HEK293T (cell line): ENCODE data around the gene SQSTM1.

ENCODE experiments used
- CTCF ChIA-PET: fragments of 350-600 bp; formaldehyde crosslinking; extraction: SDS; loops from one replicate; lab custom pipeline; 2021; ENCODE audit warnings: antibody characterized with exemption, inconsistent platforms; lab: Yijun Ruan, JAX
- POLR2A ChIA-PET: fragments of 350-600 bp; formaldehyde crosslinking; extraction: SDS; loops from one replicate; lab custom pipeline; 2020; ENCODE audit warnings: antibody characterized with exemption, inconsistent platforms; lab: Yijun Ruan, JAX
- DNase-seq: peaks from one replicate; pipeline ENCODE4 v3.0.0; 2012; ENCODE audit warnings: mixed read lengths; ENCODE audit errors: extremely low spot score
- ARNT ChIP-seq: fragments of 450-650 bp; IDR thresholded peaks from 2 replicates; pipeline ENCODE4 v1.6.1; 2017; ENCODE audit warnings: mild to moderate bottlenecking
- BHLHE40 ChIP-seq: fragments of 450-650 bp; IDR thresholded peaks from 2 replicates; pipeline ENCODE4 v1.6.1; 2016; ENCODE audit warnings: mild to moderate bottlenecking, moderate library complexity, borderline replicate concordance
- CTBP1 ChIP-seq: fragments of 450-650 bp; IDR thresholded peaks from 2 replicates; pipeline ENCODE4 v1.6.1; 2016; ENCODE audit warnings: borderline replicate concordance
- ELF4 ChIP-seq: fragments of 450-650 bp; IDR thresholded peaks from 2 replicates; pipeline ENCODE4 v1.6.1; 2017; ENCODE audit warnings: antibody characterized with exemption
- FOXA1 ChIP-seq: fragments of 450-650 bp; IDR thresholded peaks from 2 replicates; pipeline ENCODE4 v1.6.1; 2016; ENCODE audit warnings: mild to moderate bottlenecking
- FOXK2 ChIP-seq: fragments of 450-650 bp; IDR thresholded peaks from 2 replicates; pipeline ENCODE4 v1.6.1; 2016; ENCODE audit warnings: mild to moderate bottlenecking
- FOXM1 ChIP-seq: fragments of 450-650 bp; IDR thresholded peaks from 2 replicates; pipeline ENCODE4 v1.6.1; 2017; ENCODE audit warnings: mild to moderate bottlenecking, borderline replicate concordance
- HDGF ChIP-seq: fragments of 450-650 bp; IDR thresholded peaks from 2 replicates; pipeline ENCODE4 v1.6.1; 2017; ENCODE audit warnings: antibody characterized with exemption, borderline replicate concordance
- L3MBTL2 ChIP-seq: fragments of 450-650 bp; conservative IDR thresholded peaks from 2 replicates; pipeline ENCODE4 v1.6.1; 2016; ENCODE audit warnings: mild to moderate bottlenecking
- LEF1 ChIP-seq: fragments of 450-650 bp; IDR thresholded peaks from 2 replicates; pipeline ENCODE4 v1.6.1; 2017; ENCODE audit warnings: mild to moderate bottlenecking, borderline replicate concordance
- NFRKB ChIP-seq: fragments of 450-650 bp; IDR thresholded peaks from 2 replicates; pipeline ENCODE4 v1.6.1; 2016; ENCODE audit warnings: mild to moderate bottlenecking, moderate library complexity
- SP1 ChIP-seq: fragments of 450-650 bp; IDR thresholded peaks from 2 replicates; pipeline ENCODE4 v1.6.1; 2017
- SUZ12 ChIP-seq: fragments of 450-650 bp; IDR thresholded peaks from 2 replicates; pipeline ENCODE4 v1.6.1; 2016; ENCODE audit warnings: mild to moderate bottlenecking
- TARDBP ChIP-seq: fragments of 450-650 bp; IDR thresholded peaks from 2 replicates; pipeline ENCODE4 v1.6.1; 2016
- ZNF384 ChIP-seq: fragments of 450-650 bp; IDR thresholded peaks from 2 replicates; pipeline ENCODE4 v1.6.1; 2016
- TF ChIP-seq, protein P1 (sequence below): fragments of 450-650 bp; IDR thresholded peaks from 2 replicates; pipeline ENCODE4 v1.6.1; 2016

SQSTM1 gene

DNA sequence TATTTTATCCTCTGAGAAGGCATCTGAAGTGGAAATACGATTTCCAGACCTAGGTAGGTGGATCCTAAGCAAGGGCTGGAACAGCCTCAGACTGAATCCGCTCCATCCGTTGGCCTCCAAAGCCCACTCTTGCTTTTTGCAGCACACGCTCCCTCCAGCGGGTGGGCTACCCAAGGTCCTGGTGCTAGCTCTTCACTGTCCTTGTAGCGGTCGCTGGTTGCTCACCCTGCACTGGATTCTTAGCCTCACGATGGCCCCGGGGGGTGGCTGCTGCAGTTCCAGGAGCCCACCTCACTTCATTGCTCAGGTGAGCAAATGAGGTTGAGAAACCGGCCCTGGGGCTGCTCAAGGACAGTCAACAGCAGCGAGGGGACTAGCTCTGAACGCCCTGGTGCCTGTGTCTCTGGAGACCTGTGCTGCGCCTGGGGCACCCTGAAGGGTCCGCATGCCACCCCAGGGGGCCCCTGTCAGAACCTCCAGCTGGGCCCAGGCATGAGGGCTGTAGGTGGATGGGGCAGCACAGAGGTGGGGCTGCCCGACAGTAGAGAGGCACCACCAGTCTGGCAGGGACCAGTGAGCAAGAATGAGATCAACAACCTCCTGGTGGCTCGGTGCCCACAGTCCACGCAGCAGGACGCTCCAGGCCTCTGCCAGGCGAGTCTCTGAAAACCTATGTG is 18.4 kb upstream of the SQSTM1 start:
- no peak for DNase-seq
- CTCF ChIA-PET = interaction anchor here (0.6 to 1.2 kb wide), 14 partner anchors 9 to 289 kb away, joined by 3 to 11 read pairs (median 4); partner anchors contain the start of gene MAML1

DNA sequence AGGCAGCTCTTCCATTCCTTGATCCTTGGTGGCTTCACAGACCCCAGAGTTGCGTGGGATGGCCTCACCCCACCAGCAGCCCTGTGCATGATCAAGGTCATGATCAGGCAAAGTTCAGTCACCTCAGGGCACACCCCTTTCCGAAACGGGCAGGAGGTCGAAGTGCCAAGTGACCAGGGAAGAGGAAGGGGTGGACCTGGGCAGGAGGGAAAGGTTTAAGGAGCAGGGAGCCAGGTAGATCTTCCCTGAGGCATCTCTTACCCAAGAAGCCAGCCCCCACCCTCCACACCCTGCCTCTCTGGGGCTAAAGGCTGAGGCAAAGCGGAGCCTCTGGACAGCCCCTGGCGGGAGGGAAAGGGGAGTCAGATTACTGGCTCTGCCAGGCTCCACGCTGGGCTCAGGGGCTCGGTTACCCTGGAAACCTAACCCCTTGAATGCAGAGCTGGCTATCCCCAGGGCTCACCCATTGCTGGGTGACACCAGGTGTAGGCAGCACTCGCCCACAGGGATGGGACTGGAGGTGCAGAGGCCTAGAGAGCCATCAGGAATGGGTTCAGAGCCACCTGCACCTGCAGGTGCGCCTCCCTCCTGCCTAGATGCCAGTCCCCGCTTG is 17.6 kb upstream of the SQSTM1 start:
- CTCF ChIA-PET = interaction anchor here (0.6 kb wide), 1 partner anchor 40 kb away, joined by 3 read pairs; no protein-coding TSS in a partner anchor
- DNase-seq = no peak
- TF ChIP-seq ZNF384 (no peak), NFRKB (no peak), FOXM1 (no peak), HDGF (no peak), CTBP1 (no peak), SUZ12 (no peak), LEF1 (no peak), ELF4 (no peak)
- TF ChIP-seq, protein P1, sequence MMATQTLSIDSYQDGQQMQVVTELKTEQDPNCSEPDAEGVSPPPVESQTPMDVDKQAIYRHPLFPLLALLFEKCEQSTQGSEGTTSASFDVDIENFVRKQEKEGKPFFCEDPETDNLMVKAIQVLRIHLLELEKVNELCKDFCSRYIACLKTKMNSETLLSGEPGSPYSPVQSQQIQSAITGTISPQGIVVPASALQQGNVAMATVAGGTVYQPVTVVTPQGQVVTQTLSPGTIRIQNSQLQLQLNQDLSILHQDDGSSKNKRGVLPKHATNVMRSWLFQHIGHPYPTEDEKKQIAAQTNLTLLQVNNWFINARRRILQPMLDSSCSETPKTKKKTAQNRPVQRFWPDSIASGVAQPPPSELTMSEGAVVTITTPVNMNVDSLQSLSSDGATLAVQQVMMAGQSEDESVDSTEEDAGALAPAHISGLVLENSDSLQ = no peak
- POLR2A ChIA-PET = interaction anchor here (1.4 to 1.5 kb wide), 2 partner anchors 8 to 17 kb away, joined by 4 to 5 read pairs; partner anchors contain the start of gene SQSTM1

More for the DNA sequence above, 18.4 kb upstream of the SQSTM1 start:
- no peak for TF ChIP-seq FOXK2
- TF ChIP-seq SUZ12 = no peak
- no peak for TF ChIP-seq TARDBP
- TF ChIP-seq NFRKB = no peak
- TF ChIP-seq HDGF = no peak
- TF ChIP-seq FOXM1 = no peak
- TF ChIP-seq ARNT = no peak
- POLR2A ChIA-PET = interaction anchor here (1.0 to 1.4 kb wide), 4 partner anchors 9 to 25 kb away, joined by 3 to 5 read pairs (median 4); partner anchors contain the start of gene SQSTM1

DNA sequence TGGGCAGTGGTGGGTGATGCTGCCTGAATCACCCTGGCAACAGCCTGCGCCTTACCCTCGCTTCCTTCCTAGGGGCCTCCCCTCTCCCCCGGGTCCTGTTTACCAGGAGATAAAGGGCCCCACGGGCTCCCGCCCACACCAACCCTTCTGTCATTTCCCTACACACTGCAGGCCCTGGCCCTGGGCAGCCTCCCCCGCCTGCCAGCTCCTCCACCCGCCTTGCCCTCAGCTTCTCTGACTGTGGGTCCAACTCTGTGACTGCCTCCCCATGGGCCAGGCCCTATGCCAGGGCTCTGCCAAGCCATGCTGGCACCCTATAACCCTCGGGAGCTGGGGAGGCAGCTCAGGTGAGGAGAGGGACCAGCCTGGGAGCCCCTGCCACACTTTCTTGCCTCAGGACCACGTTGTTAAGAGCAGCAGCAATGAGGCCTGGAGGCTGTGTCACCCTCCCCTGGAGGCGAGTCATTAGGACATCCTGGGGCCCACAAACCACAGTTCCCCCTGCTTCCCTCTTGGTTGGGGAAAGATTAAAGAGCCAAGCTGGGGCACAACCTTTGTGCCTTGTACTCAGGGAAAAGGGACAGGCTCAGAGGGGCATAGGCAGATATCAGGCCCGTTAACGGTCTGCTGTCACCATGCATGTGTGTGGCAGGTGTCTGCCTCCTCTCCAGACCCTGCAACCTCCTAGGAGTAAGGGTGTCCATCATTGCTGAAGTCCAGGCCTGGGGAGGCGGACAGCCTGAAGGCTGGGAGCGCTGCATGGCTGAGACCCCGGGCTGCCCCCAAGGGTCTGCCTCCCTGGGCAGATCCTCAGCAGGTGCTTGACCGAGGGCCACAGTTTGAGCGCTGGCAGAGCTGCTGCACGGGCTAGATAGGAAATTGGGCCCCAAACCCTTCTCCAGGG is 16.8 kb upstream of the SQSTM1 start:
- ChIA-PET CTCF (interaction anchor here (0.6 kb wide), 1 partner anchor 41 kb away, joined by 3 read pairs; no protein-coding TSS in a partner anchor), POLR2A (interaction anchor here (1.5 kb wide), 1 partner anchor 16 kb away, joined by 4 read pairs; the partner anchor contains the start of gene SQSTM1)
- DNase-seq = no peak
- TF ChIP-seq HDGF (no peak), FOXA1 (no peak), FOXK2 (no peak), CTBP1 (no peak), ARNT (no peak), ELF4 (no peak), L3MBTL2 (no peak), NFRKB (no peak), SP1 (no peak), LEF1 (no peak), BHLHE40 (no peak), TARDBP (no peak), FOXM1 (no peak), ZNF384 (no peak), SUZ12 (no peak)
- TF ChIP-seq, protein P1 = no peak

DNA sequence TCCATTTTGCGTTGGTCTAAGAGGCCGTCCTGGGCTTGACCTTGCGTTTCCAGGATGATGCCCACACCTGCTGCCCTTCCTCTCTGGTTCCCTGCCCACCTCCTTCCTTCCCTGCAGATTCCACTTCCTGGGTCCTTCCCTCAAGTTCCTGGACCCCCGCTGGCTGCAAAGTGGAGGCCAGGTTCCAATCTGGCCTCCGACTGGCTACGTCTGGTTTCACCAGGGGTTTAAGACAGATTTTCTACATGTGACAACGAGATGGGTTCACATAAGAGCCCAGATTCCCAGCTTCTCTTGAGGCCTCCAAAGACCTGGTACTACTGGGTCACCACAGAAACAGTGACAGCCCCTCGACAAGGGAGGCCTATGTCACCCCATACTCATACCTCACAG is 16.2 kb upstream of the SQSTM1 start:
- CTCF ChIA-PET = no interaction called here
- DNase-seq = no peak
- TF ChIP-seq FOXK2 (no peak), SP1 (no peak), LEF1 (no peak), SUZ12 (no peak), NFRKB (no peak), ARNT (no peak)
- POLR2A ChIA-PET = interaction anchor here (1.5 kb wide), 1 partner anchor 16 kb away, joined by 4 read pairs; the partner anchor contains the start of gene SQSTM1

DNA sequence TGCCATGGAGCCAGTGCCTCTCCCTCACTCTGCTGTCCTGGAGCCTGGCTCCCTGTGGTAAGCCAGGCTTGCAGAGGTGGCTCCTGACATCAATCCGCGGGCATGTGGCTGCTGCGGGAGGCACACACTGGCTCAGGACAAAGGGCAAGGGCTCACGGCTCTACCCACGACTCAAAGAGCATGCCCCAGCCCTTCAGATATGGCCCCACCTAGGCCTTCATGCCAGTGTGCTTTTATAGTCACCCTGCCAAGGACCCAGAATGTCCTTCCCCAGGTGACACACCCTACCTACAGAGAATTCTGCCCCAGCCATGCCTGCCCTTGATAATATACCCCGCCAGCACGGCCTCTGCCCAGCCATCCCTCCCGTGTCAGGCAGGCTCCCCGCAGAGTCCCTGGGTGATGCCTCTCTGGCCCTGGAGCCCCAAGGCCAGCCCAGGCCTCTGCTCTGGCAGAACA is 15.6 kb upstream of the SQSTM1 start:
- DNase-seq = no peak
- ChIA-PET CTCF (no interaction called here), POLR2A (interaction anchor here (1.6 kb wide), 1 partner anchor 15 kb away, joined by 5 read pairs; the partner anchor contains the start of gene SQSTM1)
- no peak for TF ChIP-seq HDGF
- no peak for TF ChIP-seq BHLHE40
- no peak for TF ChIP-seq FOXK2
- TF ChIP-seq FOXM1 = no peak
- TF ChIP-seq L3MBTL2 = no peak
- TF ChIP-seq LEF1 = no peak
- TF ChIP-seq CTBP1 = no peak
- no peak for TF ChIP-seq SUZ12
- no peak for TF ChIP-seq ZNF384
- TF ChIP-seq ARNT = no peak
- TF ChIP-seq NFRKB = no peak
- no peak for TF ChIP-seq FOXA1

DNA sequence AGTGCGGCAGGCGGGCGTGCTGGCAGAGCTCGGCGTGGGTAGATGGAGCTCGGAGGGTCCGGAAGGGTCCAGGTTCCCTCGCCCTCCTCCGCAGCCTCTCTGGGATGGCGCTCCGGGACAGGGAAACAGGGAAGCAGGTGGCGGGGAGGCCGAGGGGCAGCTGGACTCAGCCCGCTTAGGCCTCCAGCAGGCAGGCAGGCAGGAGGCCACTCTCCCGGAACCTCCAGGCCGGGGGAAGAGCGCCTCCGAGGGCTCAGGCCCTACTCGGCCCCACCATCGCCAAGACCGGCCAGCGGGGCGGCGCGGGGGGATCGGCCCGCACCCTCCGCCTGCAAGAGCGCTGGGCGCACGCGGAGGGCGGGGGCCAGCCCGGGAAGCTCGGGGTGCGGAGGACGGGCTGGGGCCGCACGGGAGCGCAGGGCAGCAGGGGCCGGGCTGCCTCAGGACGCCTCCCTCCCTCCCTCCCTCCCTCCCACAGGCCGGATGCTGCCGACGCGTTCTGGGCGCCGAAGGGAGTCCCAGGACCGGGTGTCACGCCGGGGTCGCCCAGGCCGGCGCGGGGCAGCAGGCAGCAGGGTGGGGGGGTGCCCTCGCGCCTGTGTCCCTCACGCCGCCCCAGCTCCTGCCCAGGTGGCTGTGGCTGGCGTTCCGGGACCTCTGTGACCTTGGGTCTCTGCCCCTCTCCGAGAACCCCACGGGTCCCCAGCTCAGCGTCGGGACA is 15.0 kb upstream of the SQSTM1 start:
- CTCF ChIA-PET = no interaction called here
- DNase-seq = peak; percentile 49
- TF ChIP-seq NFRKB (no peak), SUZ12 (no peak), HDGF (no peak), ZNF384 (no peak), TARDBP (no peak), FOXK2 (no peak), BHLHE40 (no peak), FOXM1 (no peak), SP1 (no peak)
- TF ChIP-seq, protein P1 = no peak
- POLR2A ChIA-PET = interaction anchor here (1.2 to 1.6 kb wide), 2 partner anchors 15 to 182 kb away, joined by 3 to 5 read pairs; partner anchors contain the start of genes HNRNPH1 and SQSTM1
